CD4-positive, alpha-beta T cell treated with Interleukin-2 at 100 ng/mL for 4 hours (primary cell): ENCODE measurements around the gene MAP3K21.
A peak's percentile ranks its signal among the peaks of the same experiment; 100 is the strongest.

Source experiments
- DNase-seq: peaks from one replicate; pipeline ENCODE4 v3.0.0-alpha.2; 2020; ENCODE audit warnings: low spot score

Gene MAP3K21

DNA sequence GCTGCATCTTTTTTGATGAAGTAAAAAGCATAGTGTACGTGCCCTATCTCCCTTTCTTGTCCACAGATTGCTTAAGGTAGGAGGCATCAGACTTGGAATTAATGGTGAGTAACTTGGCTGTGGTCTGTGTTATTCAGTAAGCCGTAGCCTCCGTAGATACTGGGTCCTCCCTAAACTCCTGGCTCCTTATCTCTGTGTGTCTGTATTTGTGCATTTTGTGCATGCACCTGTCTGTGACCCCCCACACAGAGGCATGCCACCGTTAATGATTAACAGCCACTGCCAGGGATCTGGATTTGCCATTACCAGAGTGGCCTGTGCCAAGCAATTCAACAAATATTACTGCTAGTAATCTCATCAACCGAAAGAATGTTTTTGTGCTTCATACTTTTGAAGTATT is 31.9 kb downstream of the MAP3K21 start:
- no peak for DNase-seq

DNA sequence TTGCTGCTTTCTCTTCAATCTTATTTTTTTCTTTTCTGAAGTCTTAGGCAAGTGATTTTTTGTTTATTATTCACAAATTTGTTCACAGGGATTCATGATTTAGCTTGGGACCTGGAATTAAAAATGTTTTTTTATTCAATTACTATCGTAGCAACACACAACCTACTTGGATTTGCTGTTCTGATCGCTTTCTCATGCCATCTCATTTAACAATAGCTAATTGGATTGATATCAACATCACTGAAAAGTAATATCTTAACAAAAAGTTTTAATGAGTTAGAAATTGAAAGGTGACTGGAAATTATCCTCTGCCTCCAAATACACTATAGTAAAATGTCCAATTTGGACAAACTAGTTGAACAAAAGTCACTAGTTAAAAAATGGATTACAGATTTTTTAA is 32.4 kb downstream of the MAP3K21 start:
- no peak for DNase-seq

DNA sequence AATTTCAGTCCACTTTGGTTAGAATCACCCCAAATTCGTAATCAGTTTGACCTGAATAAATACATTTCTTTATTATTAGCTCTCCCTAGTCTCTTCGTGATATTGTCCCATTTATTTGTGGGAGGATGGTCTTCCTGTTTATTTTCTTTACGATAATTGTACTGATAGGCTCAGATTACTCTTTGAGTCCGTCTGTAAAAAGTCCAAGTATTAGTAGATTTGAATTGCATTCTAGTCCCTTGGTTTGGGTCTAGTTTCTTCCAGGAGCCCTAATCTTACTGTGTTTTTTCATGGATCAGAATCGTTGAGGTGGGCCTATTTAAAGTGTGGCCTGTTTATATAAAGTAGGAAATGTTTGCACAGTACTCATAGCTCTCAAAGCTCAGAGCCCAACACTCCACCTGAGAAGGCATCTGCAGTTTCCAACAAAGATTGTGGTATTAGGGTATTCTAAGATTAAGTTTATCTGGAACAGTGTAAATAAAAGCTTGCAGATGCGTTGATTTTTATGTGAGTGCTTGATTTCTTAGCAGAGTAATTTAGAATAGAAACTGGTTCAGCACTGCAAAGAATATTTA is 33.1 kb downstream of the MAP3K21 start:
- no peak for DNase-seq

DNA sequence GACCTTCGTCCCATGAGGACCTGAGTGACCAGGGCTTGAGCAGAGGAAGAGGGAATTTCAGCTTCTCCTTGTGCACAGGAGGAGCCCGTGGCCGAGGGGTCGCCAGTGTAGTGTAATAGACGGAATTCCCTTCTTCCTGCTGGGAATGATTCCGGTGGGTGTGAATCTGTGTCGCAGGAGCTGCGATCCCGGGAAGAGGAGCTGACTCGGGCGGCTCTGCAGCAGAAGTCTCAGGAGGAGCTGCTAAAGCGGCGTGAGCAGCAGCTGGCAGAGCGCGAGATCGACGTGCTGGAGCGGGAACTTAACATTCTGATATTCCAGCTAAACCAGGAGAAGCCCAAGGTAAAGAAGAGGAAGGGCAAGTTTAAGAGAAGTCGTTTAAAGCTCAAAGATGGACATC is 34.4 kb downstream of the MAP3K21 start:
- DNase-seq = no peak

DNA sequence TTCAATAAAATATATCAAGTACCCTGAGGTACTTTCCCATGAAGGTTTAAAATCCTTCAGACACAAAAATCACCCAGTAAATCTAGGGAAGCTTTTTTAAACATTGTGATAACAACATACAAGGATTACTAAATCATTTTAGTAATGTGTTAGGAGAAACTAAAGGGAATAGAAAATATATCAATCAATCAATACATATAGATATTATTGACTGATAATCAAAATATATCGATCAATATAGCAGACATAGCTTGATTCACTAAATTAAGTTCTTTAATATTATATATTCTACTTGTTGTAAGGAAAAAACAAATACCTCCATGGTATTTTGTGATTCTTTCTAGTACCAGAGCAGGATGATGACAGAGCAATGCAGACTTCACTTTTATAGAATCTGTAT is 35.2 kb downstream of the MAP3K21 start:
- DNase-seq = no peak

DNA sequence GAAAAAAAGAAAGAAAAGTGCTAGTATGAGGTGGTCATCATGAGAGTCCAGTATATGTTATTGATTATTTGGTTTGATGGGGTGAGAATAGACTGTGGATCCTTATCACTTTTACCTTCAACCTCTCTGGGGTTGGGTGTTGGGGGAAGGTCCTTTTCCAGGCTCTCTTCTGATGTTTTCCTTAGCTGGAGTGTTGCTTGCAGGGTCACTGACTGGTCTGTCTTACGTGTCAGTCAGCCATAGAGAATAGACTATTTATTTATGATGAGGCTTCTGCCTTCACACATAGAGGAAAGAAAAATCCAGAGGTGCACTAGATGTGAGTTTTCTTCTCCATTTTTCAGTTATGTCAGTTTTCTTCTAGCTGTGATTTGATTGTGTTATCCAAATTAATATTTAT is 36.5 kb downstream of the MAP3K21 start:
- DNase-seq = no peak

DNA sequence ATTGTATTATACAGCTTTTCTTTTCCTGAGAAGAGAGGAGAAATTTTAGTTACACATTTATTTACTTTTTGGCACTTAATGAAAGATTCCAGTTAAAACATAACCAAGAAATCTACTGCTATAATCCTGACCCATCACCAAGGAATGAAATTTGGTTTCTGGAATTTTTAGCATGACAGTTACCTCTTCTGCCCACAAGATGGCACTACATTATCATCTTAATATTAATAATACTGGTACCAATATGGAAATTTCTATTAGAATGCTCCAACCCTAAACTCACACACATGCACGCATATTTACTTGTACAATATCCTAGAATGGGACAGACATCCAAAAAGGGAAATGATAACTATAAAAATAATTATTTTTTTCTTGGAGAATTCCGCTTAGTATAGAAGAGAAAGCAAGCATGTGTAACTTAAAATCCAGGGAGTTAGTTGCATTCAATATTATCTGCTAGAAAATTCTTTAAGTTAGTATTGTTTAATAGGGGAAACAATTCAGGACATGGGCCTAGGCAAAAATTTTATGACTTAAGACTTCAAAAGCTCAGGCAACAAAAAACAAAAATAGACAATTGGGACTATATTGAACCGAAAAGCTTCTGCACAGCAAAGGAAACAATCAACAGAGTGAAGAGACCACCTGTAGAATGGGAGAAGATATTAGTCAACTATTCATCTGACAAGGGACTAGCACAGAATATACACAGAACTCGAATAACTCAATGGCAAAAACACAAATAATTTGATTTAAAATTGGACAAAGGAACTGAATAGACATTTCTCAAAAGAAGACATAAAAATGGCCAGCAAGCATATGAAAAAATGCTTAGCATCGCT is 37.4 kb downstream of the MAP3K21 start:
- DNase-seq = peak; percentile 20

DNA sequence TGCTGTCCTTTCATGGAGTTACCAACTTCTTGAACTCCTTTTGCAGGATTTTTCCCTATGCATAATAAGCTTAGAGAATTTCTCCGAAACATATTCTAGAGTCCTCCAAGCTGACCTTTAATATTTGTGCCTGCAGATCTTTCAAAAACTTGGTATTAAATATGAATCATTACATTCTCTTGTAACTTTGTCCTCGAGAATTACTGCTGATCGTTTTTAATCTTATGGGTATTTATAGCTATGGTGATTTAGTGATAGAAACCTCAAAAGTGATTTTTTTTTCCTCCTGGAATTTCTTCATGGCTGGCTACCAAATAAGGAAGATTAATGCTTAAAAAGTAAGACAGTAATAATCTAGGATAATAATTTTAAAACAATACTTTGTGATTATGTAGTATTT is 39.1 kb downstream of the MAP3K21 start:
- DNase-seq = no peak

DNA sequence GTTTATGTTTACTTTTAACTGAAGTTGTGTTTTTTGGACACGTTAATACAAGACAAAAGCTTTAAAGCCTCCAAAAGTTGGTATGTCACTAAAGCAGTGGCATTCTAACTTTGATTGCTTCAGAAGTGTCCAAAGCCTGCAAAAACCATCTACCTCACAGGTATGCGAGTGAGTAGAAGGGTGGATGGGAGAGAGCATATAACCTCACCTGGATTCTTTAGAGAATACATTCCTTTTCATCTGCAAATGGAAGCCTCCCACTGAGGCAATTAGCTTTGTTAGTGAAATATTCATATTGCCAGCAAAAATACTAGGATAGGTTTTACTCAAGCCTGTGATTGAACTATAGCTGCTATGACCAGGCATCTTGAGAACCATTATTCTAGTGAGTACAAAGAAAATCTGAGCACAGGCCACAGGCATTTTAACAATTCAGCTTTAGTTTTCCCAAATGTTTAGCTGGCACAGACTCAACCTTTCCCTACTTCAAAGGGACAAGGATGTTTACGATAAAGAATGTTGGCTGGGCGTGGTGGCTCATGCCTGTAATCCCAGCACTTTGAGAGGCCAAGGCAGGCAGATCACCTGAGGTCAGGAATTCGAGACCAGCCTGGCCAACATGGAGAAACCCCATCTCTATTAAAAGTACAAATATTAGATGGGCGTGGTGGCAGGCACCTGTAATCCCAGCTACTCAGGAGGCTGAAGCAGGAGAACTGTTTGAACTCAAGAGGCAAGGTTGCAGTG is 39.7 kb downstream of the MAP3K21 start:
- no peak for DNase-seq

DNA sequence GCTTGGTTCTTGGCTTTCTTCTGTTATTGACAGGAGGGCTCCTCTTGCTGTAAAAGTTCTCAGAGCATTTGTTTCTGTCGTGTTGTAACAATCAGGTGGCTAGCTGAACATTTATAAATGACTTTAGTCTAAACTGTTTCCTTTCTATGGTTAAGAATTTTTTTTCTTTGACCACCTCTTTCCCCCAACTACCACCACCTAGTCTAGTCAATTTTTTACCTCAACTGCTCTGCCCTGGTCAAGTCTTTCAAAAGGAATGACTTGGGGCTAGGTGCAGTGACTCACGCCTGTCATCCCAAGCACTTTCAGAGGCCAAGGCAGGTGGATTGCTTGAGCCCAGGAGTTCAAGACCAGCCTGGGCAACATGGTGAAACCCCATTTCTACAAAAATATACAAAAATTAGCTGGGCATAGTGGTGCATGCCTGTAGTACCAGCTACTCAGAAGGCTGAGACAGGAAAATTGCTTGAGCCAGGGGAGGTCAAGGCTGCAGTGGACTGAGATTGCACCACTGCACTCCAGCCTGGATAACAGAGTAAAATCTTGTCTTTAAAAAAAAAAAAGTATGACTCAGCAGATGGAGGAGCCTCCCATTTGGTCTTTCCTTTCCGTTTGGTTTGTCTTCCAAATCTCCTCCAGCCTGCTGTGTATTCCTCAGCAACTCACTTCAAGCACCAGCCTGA is 40.7 kb downstream of the MAP3K21 start:
- no peak for DNase-seq

DNA sequence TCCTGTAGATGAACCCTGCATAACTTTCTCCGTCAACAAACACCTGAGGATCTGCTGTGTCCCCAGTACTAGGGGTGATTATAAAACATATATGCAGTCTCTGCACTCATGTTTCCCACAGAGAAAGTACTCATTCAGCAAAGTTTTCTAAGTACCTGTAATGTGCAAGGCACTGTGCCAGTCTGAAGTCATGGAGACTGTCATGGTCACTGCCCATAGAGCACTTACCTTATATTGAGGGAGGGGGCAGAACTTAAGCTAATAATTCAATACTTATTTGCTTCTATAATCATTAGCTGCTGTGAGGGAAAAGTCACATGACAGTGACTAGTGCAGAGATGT is 41.2 kb downstream of the MAP3K21 start:
- DNase-seq = no peak

DNA sequence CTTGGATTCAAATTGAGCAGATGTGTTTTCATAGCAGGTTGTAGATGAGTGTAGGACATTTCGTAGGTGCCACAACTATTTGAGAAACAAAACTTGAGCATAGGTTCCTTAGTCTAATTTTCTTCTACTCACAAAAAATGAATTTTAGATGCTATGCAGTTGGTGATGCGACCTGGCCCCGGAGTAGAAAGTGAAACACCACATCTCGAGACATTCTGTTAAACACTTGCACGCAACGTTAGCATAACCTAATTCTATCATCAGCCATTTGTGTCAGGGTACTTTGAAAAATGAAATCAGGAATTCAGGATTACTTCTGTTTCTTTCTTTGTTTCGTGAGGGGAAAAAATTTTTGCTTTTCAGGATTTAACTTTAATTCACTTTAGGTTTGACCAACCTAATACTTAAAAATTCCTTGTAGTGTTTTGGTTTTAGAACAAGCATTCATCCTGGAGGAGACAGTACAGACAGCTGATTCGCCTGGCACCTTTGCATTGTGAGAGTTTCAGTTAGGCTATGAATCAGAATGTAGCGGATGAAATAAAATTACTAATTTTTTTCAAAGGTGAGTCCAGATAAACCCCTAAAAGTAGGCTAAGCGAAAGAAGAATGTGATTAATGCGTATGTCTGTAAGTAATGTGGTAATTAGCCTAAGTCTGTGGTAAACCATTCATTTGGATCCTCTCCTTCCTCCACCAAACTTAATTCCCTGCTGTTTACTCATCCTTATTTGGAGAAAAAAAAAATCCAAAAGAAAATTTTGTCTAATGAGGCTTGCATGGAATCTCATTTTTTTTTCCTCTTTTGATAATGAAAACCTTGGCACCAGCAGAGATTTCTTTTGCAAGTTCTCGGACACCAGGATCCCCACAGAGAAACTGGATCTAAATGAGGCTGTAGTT is 44.9 kb downstream of the MAP3K21 start:
- no peak for DNase-seq

DNA sequence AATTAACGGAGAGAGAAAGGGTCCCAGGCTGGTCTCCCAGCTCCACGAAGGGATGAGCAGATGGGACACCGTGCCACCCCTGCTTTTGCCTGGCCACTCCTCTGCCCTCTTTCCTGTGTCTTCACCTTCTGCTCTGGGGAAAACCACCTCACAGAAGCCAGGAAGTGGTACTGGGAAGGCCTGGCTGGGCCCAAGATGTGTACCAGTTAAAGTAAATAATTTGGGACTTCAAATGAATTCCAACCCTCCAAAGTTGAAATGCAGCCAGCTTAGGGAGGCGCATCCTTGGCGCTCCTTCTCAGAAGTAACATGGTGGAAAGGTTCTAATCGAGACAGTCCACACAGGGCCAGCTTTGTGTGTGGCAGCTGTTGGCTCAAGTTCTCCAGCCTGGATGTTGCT is 45.7 kb downstream of the MAP3K21 start:
- DNase-seq = no peak

DNA sequence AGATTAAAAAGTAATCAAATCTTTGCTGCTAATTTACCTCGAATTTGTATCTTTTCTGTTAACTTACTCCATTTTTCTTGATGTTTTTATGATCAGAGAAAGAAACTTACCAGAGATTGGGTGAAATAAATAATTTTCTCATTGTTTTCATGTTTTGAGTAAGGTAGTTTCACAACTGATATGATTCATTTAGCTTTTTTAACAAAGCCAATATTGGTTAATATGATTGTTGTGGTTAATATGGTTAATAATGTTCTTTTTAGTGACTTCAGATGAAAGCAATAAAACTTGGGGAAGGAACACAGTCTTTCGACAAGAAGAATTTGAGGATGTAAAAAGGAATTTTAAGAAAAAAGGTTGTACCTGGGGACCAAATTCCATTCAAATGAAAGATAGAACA is 48.1 kb downstream of the MAP3K21 start:
- DNase-seq = no peak

DNA sequence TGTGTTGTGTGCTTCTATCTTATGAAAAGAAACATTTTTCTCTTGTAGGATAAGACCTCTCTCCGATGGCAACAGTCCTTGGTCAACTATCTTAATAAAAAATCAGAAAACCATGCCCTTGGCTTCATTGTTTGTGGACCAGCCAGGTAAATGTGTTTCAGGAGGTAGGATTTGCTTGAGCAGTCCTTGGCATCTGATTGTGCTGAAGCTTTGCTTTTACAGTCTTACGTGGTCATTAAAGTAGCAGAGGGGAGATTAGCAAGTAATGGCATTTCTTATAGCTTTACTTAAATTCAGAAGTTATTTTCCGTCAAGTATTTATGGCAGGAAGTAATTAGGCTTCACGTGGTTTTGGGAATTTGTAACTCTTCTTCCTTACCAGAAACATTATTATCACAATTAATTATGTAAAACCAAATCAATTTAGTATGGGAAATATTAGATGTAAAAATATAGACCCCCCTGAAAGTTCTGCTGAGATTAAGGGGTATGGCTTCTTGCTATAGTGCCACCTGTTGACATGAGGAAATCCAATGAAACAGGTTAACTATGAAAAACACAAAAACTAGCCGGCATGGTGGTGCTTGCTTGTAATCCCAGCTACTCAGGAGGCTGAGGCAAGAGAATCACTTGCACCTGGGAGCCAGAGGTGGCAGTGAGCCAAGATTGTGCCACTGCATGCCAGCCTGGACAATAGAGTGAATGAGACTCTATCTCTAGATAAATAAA is 49.0 kb downstream of the MAP3K21 start:
- DNase-seq = no peak

DNA sequence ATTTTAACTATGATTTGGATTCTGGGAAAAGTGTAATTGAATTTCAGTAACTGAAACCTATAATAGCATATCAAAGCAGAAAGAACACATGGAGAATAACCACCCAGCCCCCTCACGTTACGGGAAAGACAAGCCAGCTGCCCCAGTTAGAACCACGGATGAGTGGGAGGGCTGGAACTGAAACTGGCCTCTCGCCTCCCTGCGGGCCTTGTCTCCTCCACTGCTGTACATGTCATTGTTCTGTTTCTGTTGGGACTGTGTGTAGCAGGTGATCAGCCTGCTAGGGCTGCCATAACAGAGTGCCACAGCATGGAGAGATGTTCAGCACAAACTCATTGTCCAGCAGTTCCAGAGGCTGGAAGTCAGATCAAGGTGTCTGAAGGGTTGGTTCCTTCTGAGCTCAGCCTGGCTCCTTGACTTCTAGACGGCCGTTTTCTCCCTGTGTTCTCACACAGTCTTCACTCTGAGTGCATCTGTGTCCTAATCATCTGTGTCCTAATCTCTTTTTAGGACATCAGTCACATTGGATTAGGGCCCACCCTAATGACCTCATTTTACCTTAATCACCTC is 52.4 kb downstream of the MAP3K21 start:
- DNase-seq = no peak

DNA sequence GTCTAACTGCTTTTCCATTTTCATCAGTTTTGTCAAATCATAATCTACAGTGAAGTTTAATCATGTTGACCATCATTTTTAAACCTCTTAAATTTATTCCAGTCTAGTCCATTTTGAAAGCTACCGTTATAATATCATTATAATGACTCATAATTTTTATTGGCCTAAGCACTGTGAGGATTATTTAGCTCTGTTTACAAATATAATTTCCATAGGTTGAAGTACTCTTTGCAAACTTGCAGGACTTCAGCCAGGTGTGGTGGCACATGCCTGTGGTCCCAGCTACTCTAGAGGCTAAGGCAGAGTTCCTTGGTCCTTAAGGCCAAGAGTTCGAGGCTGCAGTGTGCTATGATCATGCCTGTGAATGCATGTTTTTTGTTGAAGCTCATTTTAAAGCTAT is 54.3 kb downstream of the MAP3K21 start:
- DNase-seq = no peak

DNA sequence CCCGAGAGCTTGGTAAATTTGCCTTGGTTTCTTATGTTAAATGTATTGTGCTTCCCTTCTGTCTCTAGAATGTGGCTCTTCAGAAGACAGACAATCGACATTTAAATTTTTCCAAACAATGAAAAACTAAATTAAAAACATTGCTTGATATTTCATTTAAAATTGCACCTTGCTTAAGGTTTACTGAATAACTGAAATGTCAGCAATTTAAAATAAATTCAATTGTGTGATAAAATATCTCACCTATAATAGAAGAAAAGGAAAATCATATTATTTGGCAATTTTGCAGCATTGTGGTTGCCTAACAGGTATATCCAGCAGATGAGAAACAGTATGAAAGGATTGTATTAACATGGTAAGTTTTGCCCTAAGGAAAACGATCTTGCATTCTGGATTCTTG is 56.5 kb downstream of the MAP3K21 start:
- DNase-seq = no peak

DNA sequence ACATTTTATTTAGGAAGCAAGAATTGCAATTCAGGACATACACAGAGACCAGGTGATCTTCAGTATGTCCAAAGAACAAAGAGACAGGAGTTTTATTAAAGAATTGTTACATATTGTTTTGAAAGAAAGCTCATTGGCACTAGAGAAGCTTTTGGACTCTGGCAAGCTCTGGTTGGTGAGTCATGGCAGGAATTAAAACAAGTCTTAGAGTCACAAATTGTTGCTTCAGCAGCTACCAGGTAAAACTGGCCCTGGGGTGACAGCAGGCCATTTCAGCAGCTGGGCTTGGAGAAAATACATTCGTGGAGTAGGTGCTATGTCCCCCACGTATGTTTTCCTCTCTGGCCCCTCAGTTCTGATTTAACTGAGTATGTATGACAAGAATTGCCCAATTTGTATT is 58.8 kb downstream of the MAP3K21 start:
- no peak for DNase-seq

DNA sequence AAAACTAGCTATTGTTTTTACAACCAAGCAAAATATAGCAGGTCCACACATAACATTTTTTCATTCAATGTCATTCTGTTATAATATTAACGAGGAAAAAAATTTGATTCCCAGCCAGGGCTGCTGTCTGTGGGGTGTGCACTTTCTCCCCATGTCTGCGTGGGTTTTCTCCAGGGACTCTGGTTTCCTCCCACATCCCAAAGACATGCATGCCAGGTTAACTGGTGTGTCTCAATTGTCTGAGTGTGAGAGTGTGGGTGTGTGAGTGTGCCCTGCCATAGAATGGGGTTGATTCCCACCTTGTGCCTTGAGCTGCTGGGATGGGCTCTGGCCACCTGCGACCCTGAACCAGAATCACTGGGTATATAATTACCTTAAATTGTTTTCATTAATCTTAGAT is 60.1 kb downstream of the MAP3K21 start:
- DNase-seq = no peak

DNA sequence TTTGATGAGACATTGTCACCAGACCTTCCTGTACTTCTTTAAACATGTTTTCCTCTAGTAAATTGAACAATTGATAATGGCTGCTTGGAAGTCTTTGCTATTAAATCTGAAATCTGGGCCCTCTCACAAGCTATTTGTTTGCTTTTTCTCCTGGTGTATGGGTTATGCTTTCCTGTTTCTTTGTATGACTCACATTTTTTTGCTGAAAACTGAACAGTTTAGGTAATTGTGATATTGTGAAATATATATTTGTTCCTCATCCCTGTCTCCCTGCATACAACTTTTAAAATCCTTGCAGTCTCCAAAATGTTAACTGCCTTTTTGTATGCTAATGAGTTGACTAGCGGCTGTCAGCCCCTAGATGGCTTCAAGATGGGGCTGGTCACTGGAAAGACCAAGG is 61.6 kb downstream of the MAP3K21 start:
- no peak for DNase-seq
